ENCODE results near the gene RAPGEF4.
"Not testable (repeated sequence)": the region's sequence is repeated elsewhere in the genome, so short reads cannot be mapped to it uniquely, and the experiment has no call there.

The RAPGEF4 gene

GRCh38 chr2:173062801-173063200 lies 327.2 kb downstream of the RAPGEF4 start:
- DNase-seq (ENCODE audit: low spot score), result no peak

GRCh38 chr2:173064151-173064805 lies 328.6 kb downstream of the RAPGEF4 start:
- DNase-seq (ENCODE audit: low spot score), result no peak

GRCh38 chr2:173066887-173067676 lies 331.4 kb downstream of the RAPGEF4 start:
- no peak for DNase-seq (ENCODE audit: low spot score)

DNA sequence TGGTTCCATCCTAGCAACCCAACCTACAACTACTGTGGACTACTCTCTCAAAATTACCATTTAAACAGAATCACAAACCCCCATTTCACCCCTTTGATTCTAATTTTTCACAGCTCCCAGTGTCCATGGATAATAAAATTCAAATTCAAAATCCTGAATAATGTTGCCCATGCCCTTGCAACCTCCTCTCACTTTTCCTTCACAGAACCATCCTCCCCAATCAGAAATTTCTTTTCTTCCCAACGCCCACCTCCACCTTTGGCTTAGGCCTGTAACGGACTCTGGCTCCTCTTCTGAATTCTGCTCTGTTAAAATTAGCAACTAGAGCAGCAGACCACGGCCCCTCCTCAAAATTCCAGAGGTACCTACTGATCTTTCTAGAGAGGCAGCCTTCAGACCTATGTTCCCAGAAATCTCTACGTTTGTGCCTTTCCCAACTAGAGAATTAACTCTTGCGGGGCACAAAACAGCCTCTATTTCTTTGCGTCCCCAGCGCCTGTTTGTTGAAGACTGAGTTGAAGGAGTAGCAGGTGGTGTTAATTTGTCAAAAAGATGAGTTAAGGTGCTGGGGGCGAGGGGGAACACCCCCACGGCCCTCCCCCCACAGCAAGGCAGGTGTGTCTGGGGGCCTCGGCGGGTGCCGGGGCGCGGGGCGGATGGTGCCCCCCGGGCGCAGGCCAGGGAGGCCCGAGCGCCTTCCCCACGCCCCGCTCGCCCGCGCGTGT lies 339.6 kb downstream of the RAPGEF4 start:
- no peak for DNase-seq (ENCODE audit: low spot score)

- DNase-seq (ENCODE audit: low spot score), result peak; percentile 53
These were observed 340.3 kb downstream of the RAPGEF4 start, which contains the start of gene MAP3K20 for GRCh38 chr2:173075781-173076580. Gene MAP3K20 (plus strand): TSS chr2:173075846. CDS start chr2:173091032, 15,186 bp downstream.

GRCh38 chr2:173076581-173077345 lies 341.1 kb downstream of the RAPGEF4 start:
- DNase-seq (ENCODE audit: low spot score), result no peak

GRCh38 chr2:173077506-173078177 lies 342.0 kb downstream of the RAPGEF4 start:
- no peak for DNase-seq (ENCODE audit: low spot score)

DNA sequence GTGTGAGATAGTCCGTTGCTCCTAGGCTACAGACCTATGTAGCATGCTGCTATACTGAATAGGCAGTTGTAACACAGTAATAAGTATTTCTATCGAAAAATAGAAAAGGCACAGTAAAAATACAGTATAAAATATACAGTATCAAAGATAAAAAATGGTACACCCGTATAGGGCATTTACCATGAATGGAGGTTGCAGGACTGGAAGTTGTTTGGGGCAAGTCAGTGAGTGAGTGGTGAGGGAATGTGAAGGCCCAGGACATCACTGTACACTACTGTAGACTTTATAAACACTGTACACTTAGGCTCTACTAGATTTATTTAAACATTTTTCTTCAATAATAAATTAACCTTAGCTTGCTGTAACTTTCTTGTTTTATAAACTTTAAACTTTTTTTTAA lies 343.5 kb downstream of the RAPGEF4 start:
- DNase-seq (ENCODE audit: low spot score), result no peak

- DNase-seq (ENCODE audit: low spot score), result no peak
These were observed 344.6 kb downstream of the RAPGEF4 start for GRCh38 chr2:173079973-173080860.

GRCh38 chr2:173086518-173087213 lies 351.0 kb downstream of the RAPGEF4 start:
- DNase-seq (ENCODE audit: low spot score), result no peak

DNA sequence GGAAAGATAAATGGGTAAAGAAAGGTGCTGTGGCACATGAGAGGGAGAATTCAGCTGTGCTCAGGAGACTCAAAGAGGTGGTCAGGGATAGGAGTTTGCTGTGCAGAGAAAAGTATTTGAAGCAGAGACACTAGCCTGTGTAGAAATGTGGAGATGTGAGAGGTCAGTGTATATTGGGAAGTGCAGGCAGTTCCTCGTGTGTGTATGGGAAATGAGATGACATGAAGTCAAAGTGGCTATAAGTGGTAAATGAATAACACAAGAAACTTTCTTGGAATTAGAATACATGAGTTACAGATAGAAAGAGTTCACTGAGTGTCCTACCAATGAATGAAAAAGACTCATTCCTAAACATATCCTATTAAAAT lies 351.6 kb downstream of the RAPGEF4 start:
- no peak for DNase-seq (ENCODE audit: low spot score)

GRCh38 chr2:173087793-173088496 lies 352.3 kb downstream of the RAPGEF4 start:
- DNase-seq (ENCODE audit: low spot score), result no peak

GRCh38 chr2:173090276-173090877 lies 354.7 kb downstream of the RAPGEF4 start:
- DNase-seq (ENCODE audit: low spot score), result no peak

DNA sequence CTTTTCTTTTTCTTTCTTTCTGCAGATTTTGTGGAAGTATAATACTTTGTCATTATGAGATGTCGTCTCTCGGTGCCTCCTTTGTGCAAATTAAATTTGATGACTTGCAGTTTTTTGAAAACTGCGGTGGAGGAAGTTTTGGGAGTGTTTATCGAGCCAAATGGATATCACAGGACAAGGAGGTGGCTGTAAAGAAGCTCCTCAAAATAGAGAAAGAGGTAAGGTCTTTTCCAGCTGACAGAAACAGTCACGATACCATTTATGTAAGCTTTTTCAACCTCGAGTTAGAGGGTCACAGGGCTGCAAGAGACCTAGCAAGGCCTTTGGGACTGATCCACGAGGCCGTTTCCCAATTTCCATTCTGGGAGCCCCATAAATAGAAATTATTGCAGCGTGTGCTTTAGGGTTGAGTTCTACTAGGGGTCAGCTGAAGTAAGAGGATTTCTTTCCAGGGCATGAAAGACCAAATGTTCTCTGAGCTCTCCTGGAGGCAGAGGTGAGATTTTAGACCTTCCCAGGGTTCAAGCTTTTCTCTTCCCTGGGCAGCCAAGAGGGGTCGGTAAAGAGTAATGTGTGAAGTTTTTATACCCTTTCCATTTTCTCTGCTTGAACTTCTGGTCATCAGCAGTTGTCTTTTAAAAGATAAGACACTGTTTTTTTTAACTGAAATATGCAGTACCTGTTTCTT lies 355.5 kb downstream of the RAPGEF4 start:
- no peak for DNase-seq (ENCODE audit: low spot score)

DNA sequence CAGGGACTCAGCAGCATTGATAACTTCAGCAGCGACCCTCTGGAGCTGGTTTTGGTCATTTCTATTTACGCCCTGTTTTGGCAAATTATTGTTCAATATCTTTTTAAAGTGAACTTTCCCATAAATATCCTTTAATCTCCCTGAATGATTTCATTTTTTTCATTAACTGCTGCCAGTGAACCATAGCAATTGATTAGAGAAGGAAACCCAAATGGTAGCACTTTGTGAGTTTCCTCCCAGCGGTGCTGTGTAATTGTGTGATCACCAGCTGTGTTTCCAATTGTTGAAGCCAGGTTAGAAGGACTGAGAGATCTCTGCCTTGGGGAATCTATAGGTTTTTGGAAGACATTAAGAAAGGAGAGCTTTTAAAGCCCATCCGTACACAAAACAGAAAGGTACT lies 356.3 kb downstream of the RAPGEF4 start:
- DNase-seq (ENCODE audit: low spot score), result no peak

DNA sequence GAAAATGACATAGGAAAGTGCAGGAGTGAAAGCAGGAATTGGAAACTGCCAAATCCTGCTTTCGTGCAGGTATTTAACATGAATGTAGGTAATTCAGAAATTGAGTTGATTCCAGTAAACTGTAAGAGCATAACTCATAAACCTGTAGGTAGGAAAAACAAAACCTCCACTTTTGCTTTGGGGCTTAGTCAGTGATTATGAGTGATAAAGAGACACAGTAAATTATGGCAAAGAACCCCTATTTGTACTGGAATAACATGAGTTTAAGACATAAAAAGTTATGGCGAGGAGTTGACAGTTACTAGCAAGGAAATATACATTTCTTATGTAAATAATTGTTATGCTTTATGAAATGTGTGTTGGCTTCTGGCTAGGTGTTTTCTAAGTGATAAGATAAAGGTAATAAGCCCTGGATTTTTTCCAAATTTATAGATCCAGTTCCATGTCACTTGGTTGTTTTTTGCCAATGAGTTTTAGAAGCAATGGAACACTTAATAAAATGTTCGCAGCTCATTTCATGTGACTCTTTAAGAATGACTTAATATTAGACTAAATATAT lies 357.3 kb downstream of the RAPGEF4 start:
- no peak for DNase-seq (ENCODE audit: low spot score)

- DNase-seq (ENCODE audit: low spot score), result not testable (repeated sequence)
These were observed 358.0 kb downstream of the RAPGEF4 start for GRCh38 chr2:173093617-173094016.
